ENCODE results near the gene LRMDA.

DNA sequence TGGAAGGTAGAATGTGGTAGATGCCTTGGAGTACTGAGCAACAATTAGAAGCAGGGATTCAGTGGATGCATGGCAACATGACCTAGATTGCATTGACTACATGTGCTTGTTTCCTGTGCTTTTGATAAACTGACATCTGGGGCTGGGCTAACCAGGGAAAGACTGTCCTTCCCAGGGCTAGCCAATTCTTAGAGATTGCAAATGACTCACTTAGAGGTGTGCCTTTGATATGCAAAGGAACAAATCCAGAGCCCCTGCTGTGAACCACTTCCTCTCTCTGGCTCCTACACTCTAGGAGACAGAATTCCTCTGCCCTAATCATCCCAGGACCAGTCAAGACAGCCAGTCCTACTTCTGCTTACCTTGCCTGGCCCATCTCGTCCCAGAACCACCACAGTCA lies 651.5 kb downstream of the LRMDA start:
- TF ChIP-seq CTCF (IDR thresholded peaks at IDR 0.05) (no peak), POLR2A (IDR thresholded peaks at IDR 0.05) (no peak)
